ENCODE data around the gene RPTOR.
"Not testable (repeated sequence)": the region's sequence is repeated elsewhere in the genome, so short reads cannot be mapped to it uniquely, and the experiment has no call there.

RPTOR gene

GRCh38 chr17:80513201-80513600 is 31.4 kb upstream of the RPTOR start:
- DNase-seq (ENCODE audit: low spot score) = no peak

- no peak for DNase-seq (ENCODE audit: low spot score)
Observed at GRCh38 chr17:80513892-80514291, 30.7 kb upstream of the RPTOR start.

GRCh38 chr17:80516171-80516932 is 28.3 kb upstream of the RPTOR start:
- no peak for DNase-seq (ENCODE audit: low spot score)

- no peak for DNase-seq (ENCODE audit: low spot score)
Observed at GRCh38 chr17:80517641-80518040, 27.0 kb upstream of the RPTOR start.

- DNase-seq (ENCODE audit: low spot score) = no peak
Observed at GRCh38 chr17:80518392-80518791, 26.2 kb upstream of the RPTOR start.

GRCh38 chr17:80519091-80519781 is 25.4 kb upstream of the RPTOR start:
- no peak for DNase-seq (ENCODE audit: low spot score)

GRCh38 chr17:80520810-80521455 is 23.7 kb upstream of the RPTOR start:
- no peak for DNase-seq (ENCODE audit: low spot score)

- no peak for DNase-seq (ENCODE audit: low spot score)
Observed at GRCh38 chr17:80523054-80523744, 21.4 kb upstream of the RPTOR start.

- DNase-seq (ENCODE audit: low spot score) = no peak
Observed at GRCh38 chr17:80523956-80524712, 20.5 kb upstream of the RPTOR start.

GRCh38 chr17:80526116-80526910 is 18.3 kb upstream of the RPTOR start:
- no peak for DNase-seq (ENCODE audit: low spot score)

GRCh38 chr17:80527016-80527645 is 17.5 kb upstream of the RPTOR start:
- DNase-seq (ENCODE audit: low spot score) = no peak

- DNase-seq (ENCODE audit: low spot score) = no peak
Observed at GRCh38 chr17:80528536-80528935, 16.1 kb upstream of the RPTOR start.

GRCh38 chr17:80529104-80529903 is 15.3 kb upstream of the RPTOR start:
- no peak for DNase-seq (ENCODE audit: low spot score)

GRCh38 chr17:80529904-80530292 is 14.7 kb upstream of the RPTOR start:
- DNase-seq (ENCODE audit: low spot score) = no peak

GRCh38 chr17:80531400-80531799 is 13.2 kb upstream of the RPTOR start:
- no peak for DNase-seq (ENCODE audit: low spot score)

GRCh38 chr17:80537386-80537785 is 7.3 kb upstream of the RPTOR start:
- DNase-seq (ENCODE audit: low spot score) = not testable (repeated sequence)

- no peak for DNase-seq (ENCODE audit: low spot score)
Observed at GRCh38 chr17:80538484-80538883, 6.2 kb upstream of the RPTOR start.

- DNase-seq (ENCODE audit: low spot score) = no peak
Observed at GRCh38 chr17:80539022-80539641, 5.5 kb upstream of the RPTOR start.

GRCh38 chr17:80545499-80545826 is 825 bp downstream of the RPTOR start:
- DNase-seq (ENCODE audit: low spot score) = no peak
